GM12891 (cell line): ENCODE data around the gene METRNL.

Experiments used
- POLR2A ChIP-seq: IDR thresholded peaks from 2 replicates; pipeline ENCODE4 v1.6.1; 2011; ENCODE audit warnings: low read depth, low read length, control low read depth
- POLR2AphosphoS5 ChIP-seq: IDR thresholded peaks from 2 replicates; pipeline ENCODE4 v1.6.1; 2011; ENCODE audit warnings: low read depth, low read length, control low read depth
- TAF1 ChIP-seq: IDR thresholded peaks from 2 replicates; pipeline ENCODE4 v1.6.1; 2011; ENCODE audit warnings: low read depth, low read length, control low read depth

- TF ChIP-seq POLR2A (no peak), POLR2AphosphoS5 (no peak), TAF1 (no peak)
Measured at GRCh38 chr17:83107656-83108048, 28.2 kb downstream of the METRNL start.
